WTC11 (cell line): ENCODE data around the gene CROCC.

ENCODE experiments used
- ATF1 ChIP-seq: sonication (generic); formaldehyde crosslinking; IDR thresholded peaks from 2 replicates; pipeline ENCODE4 v1.8.1; 2023; ENCODE audit warnings: mild to moderate bottlenecking, moderate library complexity, missing genetic modification reagents
- IRF1 ChIP-seq: sonication (generic); formaldehyde crosslinking; IDR thresholded peaks from 2 replicates; pipeline ENCODE4 v1.8.0; 2023; ENCODE audit warnings: missing genetic modification reagents

- no peak for TF ChIP-seq IRF1 (CRISPR knock-in tag)
- no peak for TF ChIP-seq ATF1 (CRISPR knock-in tag)
Measured at GRCh38 chr1:16903458-16903796, 18.3 kb upstream of the CROCC start.
